ENCODE measurements around the gene ZCCHC14. TPM values are rescaled to one million over a fixed set of nuclear protein-coding genes. Genes with fewer than 3 reads are reported as not detected.

ZCCHC14 gene
- total and polyA plus RNA-seq, 2 of the 13 experiments (the other 11 are each of a cell fraction or from before 2014, with no cell fraction given) = 12.4 to 12.5 TPM

DNA sequence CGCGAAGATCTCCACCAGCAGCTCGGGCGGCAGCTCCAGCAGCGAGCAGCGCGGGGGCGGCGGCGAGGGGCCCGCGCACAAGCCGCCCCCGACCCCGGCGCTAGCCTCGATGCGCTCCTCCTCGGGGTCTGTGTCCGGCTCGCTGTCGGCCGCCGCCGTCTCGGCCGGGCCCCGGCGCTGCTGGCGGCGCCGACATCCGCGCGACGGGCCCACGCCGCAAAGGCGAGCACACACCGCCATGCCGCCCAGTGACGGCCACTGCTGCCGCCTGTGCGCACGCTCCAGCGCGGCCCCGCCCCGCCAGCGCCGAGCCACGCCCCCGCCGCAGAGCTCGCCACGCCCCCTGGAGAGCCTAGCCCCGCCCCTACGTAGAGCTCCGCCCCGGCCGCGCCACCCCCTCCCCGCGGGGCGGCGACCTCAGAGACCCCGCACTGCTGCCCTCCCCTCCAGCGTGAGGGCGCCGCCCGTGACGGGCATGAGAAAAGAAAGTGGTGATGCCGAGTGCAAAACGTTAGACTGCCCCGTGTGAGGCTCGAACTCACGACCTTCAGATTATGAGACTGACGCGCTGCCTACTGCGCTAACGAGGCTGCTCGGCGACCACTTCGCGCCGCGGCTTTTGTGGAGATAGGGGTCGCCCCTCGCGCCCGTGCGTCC is 109.2 kb downstream of the ZCCHC14 start, which contains the start of gene FBXO31 (continued):
- TF ChIP-seq, protein P1, sequence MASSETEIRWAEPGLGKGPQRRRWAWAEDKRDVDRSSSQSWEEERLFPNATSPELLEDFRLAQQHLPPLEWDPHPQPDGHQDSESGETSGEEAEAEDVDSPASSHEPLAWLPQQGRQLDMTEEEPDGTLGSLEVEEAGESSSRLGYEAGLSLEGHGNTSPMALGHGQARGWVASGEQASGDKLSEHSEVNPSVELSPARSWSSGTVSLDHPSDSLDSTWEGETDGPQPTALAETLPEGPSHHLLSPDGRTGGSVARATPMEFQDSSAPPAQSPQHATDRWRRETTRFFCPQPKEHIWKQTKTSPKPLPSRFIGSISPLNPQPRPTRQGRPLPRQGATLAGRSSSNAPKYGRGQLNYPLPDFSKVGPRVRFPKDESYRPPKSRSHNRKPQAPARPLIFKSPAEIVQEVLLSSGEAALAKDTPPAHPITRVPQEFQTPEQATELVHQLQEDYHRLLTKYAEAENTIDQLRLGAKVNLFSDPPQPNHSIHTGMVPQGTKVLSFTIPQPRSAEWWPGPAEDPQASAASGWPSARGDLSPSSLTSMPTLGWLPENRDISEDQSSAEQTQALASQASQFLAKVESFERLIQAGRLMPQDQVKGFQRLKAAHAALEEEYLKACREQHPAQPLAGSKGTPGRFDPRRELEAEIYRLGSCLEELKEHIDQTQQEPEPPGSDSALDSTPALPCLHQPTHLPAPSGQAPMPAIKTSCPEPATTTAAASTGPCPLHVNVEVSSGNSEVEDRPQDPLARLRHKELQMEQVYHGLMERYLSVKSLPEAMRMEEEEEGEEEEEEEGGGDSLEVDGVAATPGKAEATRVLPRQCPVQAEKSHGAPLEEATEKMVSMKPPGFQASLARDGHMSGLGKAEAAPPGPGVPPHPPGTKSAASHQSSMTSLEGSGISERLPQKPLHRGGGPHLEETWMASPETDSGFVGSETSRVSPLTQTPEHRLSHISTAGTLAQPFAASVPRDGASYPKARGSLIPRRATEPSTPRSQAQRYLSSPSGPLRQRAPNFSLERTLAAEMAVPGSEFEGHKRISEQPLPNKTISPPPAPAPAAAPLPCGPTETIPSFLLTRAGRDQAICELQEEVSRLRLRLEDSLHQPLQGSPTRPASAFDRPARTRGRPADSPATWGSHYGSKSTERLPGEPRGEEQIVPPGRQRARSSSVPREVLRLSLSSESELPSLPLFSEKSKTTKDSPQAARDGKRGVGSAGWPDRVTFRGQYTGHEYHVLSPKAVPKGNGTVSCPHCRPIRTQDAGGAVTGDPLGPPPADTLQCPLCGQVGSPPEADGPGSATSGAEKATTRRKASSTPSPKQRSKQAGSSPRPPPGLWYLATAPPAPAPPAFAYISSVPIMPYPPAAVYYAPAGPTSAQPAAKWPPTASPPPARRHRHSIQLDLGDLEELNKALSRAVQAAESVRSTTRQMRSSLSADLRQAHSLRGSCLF (CRISPR knock-in tag; IDR thresholded peaks at IDR 0.05; ENCODE audit: borderline replicate concordance) = no peak
- TF ChIP-seq THAP8 (CRISPR knock-in tag; IDR thresholded peaks at IDR 0.05; ENCODE audit: borderline replicate concordance) = no peak; the same call in 1 of the 2 replicates
- no peak; the same call in 1 of the 2 replicates for TF ChIP-seq ZNF3 (CRISPR knock-in tag; IDR thresholded peaks at IDR 0.05)
- TF ChIP-seq CHD2 (IDR thresholded peaks at IDR 0.05; ENCODE audit: low read depth, low read length) = no peak
- TF ChIP-seq ZNF772 (CRISPR knock-in tag; IDR thresholded peaks at IDR 0.05) = no peak; the same call in 1 of the 2 replicates
- TF ChIP-seq TERF1 (CRISPR knock-in tag; IDR thresholded peaks at IDR 0.05) = no peak; the same call in 1 of the 2 replicates
- TF ChIP-seq TBL1XR1 (IDR thresholded peaks at IDR 0.05; ENCODE audit: borderline replicate concordance, low read length, partially characterized antibody) = no peak
- TF ChIP-seq MAZ (IDR thresholded peaks at IDR 0.05; ENCODE audit: borderline replicate concordance, low read depth, low read length) = peak; percentile 95
- TF ChIP-seq MAZ (CRISPR knock-in tag; IDR thresholded peaks at IDR 0.05; ENCODE audit: low read depth) = peak; percentile 97
- TF ChIP-seq ZNF749 (CRISPR knock-in tag; IDR thresholded peaks at IDR 0.05; ENCODE audit: borderline replicate concordance) = peak; percentile 19; the same call in 1 of the 2 replicates
- peak; percentile 90 for TF ChIP-seq ZNF766 (CRISPR knock-in tag; IDR thresholded peaks at IDR 0.05; ENCODE audit: borderline replicate concordance)
- TF ChIP-seq ZNF572 (CRISPR knock-in tag; IDR thresholded peaks at IDR 0.05) = no peak
- TF ChIP-seq, protein P2, sequence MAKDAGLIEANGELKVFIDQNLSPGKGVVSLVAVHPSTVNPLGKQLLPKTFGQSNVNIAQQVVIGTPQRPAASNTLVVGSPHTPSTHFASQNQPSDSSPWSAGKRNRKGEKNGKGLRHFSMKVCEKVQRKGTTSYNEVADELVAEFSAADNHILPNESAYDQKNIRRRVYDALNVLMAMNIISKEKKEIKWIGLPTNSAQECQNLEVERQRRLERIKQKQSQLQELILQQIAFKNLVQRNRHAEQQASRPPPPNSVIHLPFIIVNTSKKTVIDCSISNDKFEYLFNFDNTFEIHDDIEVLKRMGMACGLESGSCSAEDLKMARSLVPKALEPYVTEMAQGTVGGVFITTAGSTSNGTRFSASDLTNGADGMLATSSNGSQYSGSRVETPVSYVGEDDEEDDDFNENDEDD (CRISPR knock-in tag; IDR thresholded peaks at IDR 0.05; ENCODE audit: borderline replicate concordance) = no peak
- TF ChIP-seq ZNF256 (CRISPR knock-in tag; conservative IDR thresholded peaks at IDR 0.05) = no peak; the same call in 1 of the 2 replicates
- 0 out of 2 replicates have a peak, but pooled peaks have one; percentile 82 for TF ChIP-seq RFXANK (CRISPR knock-in tag; IDR thresholded peaks at IDR 0.05)
- TF ChIP-seq ZFAT (CRISPR knock-in tag; conservative IDR thresholded peaks at IDR 0.05) = no peak
- no peak for TF ChIP-seq FLYWCH1 (CRISPR knock-in tag; IDR thresholded peaks at IDR 0.05)
- TF ChIP-seq SRSF1 (optimal IDR thresholded peaks at IDR 0.05; ENCODE audit: low read depth, low read length) = peak; percentile 76
- TF ChIP-seq ZNF724P (CRISPR knock-in tag; IDR thresholded peaks at IDR 0.05; ENCODE audit: borderline replicate concordance) = no peak
- TF ChIP-seq, protein P3, sequence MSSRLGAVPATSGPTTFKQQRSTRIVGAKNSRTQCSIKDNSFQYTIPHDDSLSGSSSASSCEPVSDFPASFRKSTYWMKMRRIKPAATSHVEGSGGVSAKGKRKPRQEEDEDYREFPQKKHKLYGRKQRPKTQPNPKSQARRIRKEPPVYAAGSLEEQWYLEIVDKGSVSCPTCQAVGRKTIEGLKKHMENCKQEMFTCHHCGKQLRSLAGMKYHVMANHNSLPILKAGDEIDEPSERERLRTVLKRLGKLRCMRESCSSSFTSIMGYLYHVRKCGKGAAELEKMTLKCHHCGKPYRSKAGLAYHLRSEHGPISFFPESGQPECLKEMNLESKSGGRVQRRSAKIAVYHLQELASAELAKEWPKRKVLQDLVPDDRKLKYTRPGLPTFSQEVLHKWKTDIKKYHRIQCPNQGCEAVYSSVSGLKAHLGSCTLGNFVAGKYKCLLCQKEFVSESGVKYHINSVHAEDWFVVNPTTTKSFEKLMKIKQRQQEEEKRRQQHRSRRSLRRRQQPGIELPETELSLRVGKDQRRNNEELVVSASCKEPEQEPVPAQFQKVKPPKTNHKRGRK (CRISPR knock-in tag; IDR thresholded peaks at IDR 0.05) = no peak
- TF ChIP-seq RXRA (CRISPR knock-in tag; IDR thresholded peaks at IDR 0.05) = peak; percentile 92

Data from HepG2 (cell line).